GM12878 (cell line): ENCODE data around the gene TPR. TPM values are rescaled to one million over a fixed set of nuclear protein-coding genes. Genes with fewer than 3 reads are reported as not detected.

Source experiments
- ATAC-seq: fragments of 200-7000 bp; cut with Tn5 transposase; 3 replicates; pipeline ENCODE4 v1.9.1; 2020; ENCODE audit warnings: mild to moderate bottlenecking, moderate library complexity
- BruUV-seq: library from RNA; stranded (reverse); fragments of 400-500 nt; replicated peaks from 2 replicates; lab custom pipeline; 2021; lab: Mats Ljungman, UMichigan
- CTCF ChIA-PET: fragments of 300-600 bp; sonication (Branson Sonifier 250); formaldehyde crosslinking; extraction: SDS; loops from one replicate; lab custom pipeline; 2021; ENCODE audit warnings: inconsistent platforms; lab: Yijun Ruan, JAX
- POLR2A ChIA-PET: fragments of 350-600 bp; formaldehyde crosslinking; extraction: SDS; loops from one replicate; lab custom pipeline; 2021; ENCODE audit warnings: inconsistent platforms; lab: Charles Lee
- RAD21 ChIA-PET: fragments of 300-600 bp; sonication (Branson Sonifier 250); formaldehyde crosslinking; loops from one replicate; lab custom pipeline; 2023; ENCODE audit warnings: antibody characterized with exemption; ENCODE audit not compliant: unreplicated experiment; lab: Charles Lee
- SMC1A ChIA-PET: fragments of 300-600 bp; sonication (Branson Sonifier 250); formaldehyde crosslinking; loops from one replicate; lab custom pipeline; 2023; ENCODE audit not compliant: unreplicated experiment, uncharacterized antibody; lab: Charles Lee
- DNase-seq: peaks from one replicate; pipeline ENCODE4 v3.0.0-alpha.2; 2011; ENCODE audit warnings: low read depth, low spot score
- FAIRE-seq: peaks from 3 replicates; lab custom pipeline; 2011; peaks lifted over from hg19 to GRCh38; lab: Jason Lieb, UNC
- H2AFZ ChIP-seq: 2 replicates; pipeline ENCODE4 v1.6.0; 2011; ENCODE audit warnings: low read depth, low read length, control low read depth; ENCODE audit not compliant: control insufficient read depth
- H3K27ac ChIP-seq: 2 replicates; pipeline ENCODE4 v1.5.1; 2011; ENCODE audit warnings: control low read depth; ENCODE audit not compliant: control insufficient read depth, insufficient read depth
- H3K27me3 ChIP-seq, 2 experiments: replicated peaks in 1 of 2; 2 replicates each; pipeline versions ENCODE4 v1.6.0 to v1.6.1; 2011; ENCODE audit warnings: low read length in 1 of 2; ENCODE audit not compliant: control insufficient read depth in 2 of 2, insufficient read depth in 2 of 2
- H3K36me3 ChIP-seq, 2 experiments: 2 replicates each; pipeline ENCODE4 v1.5.1; 2011; ENCODE audit warnings: low read length in 1 of 2; ENCODE audit not compliant: control insufficient read depth in 2 of 2, insufficient read depth in 2 of 2
- H3K4me1 ChIP-seq: 2 replicates; pipeline ENCODE4 v1.6.1; 2011; ENCODE audit warnings: mild to moderate bottlenecking, low read length, moderate library complexity, mixed read lengths; ENCODE audit not compliant: control insufficient read depth, insufficient read depth
- H3K4me2 ChIP-seq: 2 replicates; pipeline ENCODE4 v1.6.0; 2011; ENCODE audit warnings: control low read depth; ENCODE audit not compliant: control insufficient read depth, insufficient read depth
- H3K4me3 ChIP-seq: fragments of 200-600 bp; sonication (generic); 2 replicates; pipeline ENCODE4 v1.5.1; 2016
- H3K79me2 ChIP-seq: 2 replicates; pipeline ENCODE4 v1.6.0; 2011; ENCODE audit warnings: low read length; ENCODE audit not compliant: control insufficient read depth, insufficient read depth
- H3K9ac ChIP-seq: 2 replicates; pipeline ENCODE4 v1.8.0; 2011; ENCODE audit warnings: low read length, control low read depth, mixed read lengths; ENCODE audit not compliant: control insufficient read depth, insufficient read depth
- H3K9me3 ChIP-seq: replicated peaks from 3 replicates; pipeline ENCODE4 v1.5.1; 2011; ENCODE audit warnings: mild to moderate bottlenecking, low read length; ENCODE audit not compliant: control insufficient read depth, insufficient read depth
- H4K20me1 ChIP-seq: 2 replicates; pipeline ENCODE4 v1.6.0; 2011; ENCODE audit not compliant: control insufficient read depth, insufficient read depth
- BCL11A ChIP-seq: IDR thresholded peaks from 2 replicates; pipeline ENCODE4 v1.6.1; 2011; ENCODE audit warnings: low read depth, low read length
- CHD2 ChIP-seq: IDR thresholded peaks from 2 replicates; pipeline ENCODE4 v1.6.1; 2011; ENCODE audit warnings: low read depth, low read length, improper control_type of control experiment, borderline replicate concordance
- EP300 ChIP-seq, 2 experiments: fragments of 150-350 bp in 1 of 2; IDR thresholded peaks; 2 replicates each; pipeline ENCODE4 v1.6.1; 2011 to 2012; ENCODE audit warnings: low read depth in 2 of 2, low read length in 2 of 2, borderline replicate concordance in 1 of 2, improper control_type of control experiment in 1 of 2, inconsistent platforms in 1 of 2; ENCODE audit not compliant: control insufficient read depth in 1 of 2
- PML ChIP-seq: IDR thresholded peaks from 2 replicates; pipeline ENCODE4 v1.6.1; 2012; ENCODE audit warnings: low read length, inconsistent platforms
- SIN3A ChIP-seq: IDR thresholded peaks from 2 replicates; pipeline ENCODE4 v1.6.1; 2012; ENCODE audit warnings: low read depth, low read length, improper control_type of control experiment
- SPI1 ChIP-seq: IDR thresholded peaks from 2 replicates; pipeline ENCODE4 v1.6.1; 2011; ENCODE audit warnings: low read depth, mild to moderate bottlenecking, low read length, moderate library complexity, borderline replicate concordance; ENCODE audit not compliant: insufficient read depth
- ZNF384 ChIP-seq: IDR thresholded peaks from 2 replicates; pipeline ENCODE4 v1.6.1; 2012; ENCODE audit warnings: low read depth, mild to moderate bottlenecking, low read length, improper control_type of control experiment, borderline replicate concordance
- WGBS: methylation state at CpG from one replicate; pipeline ENCODE4 v1.1.6; 2016; ENCODE audit warnings: low lambda C conversion rate; ENCODE audit not compliant: insufficient replicate concordance, insufficient coverage; ENCODE audit errors: missing lambda C conversion rate; 5-methylcytosine and 5-hydroxymethylcytosine counted together
- in situ Hi-C: fragments of 300-500 bp; cut with MboI; formaldehyde crosslinking; loops from 9 replicates; pipeline ENCODE4 v1.14.3; 2018; ENCODE audit warnings: mixed read lengths
- intact Hi-C: fragments of 100-400 bp; cut with micrococcal nuclease; formaldehyde crosslinking; loops from one replicate; pipeline ENCODE4 v1.14.2; 2022; ENCODE audit not compliant: unreplicated experiment
- polyA plus RNA-seq, 11 experiments: library from polyadenylated mRNA; depleted of rRNA in 4 of 11; unstranded in 6 of 11; stranded (reverse) in 5 of 11; fragments of >200 nt; fragmentation: Nextera tagmentation in 4 of 11; fragmentation: Illumina TruSeq in 1 of 11; extraction: Ambion mirVana in 4 of 11; extraction: Trizol in 1 of 11; gene quantifications; 1 replicate in 1 of 11; 2 replicates in 10 of 11; pipeline versions ENCODE4 v1.2.1 to v1.2.3, GENCODE V29; 2011 to 2016; ENCODE audit warnings: inconsistent platforms in 2 of 11, missing spikeins in 2 of 11, low read depth in 1 of 11
- total RNA-seq, 4 experiments: library from RNA; depleted of rRNA in 3 of 4; stranded (reverse); fragments of >200 nt in 3 of 4; fragmentation: Illumina TruSeq in 1 of 4; extraction: Trizol in 1 of 4; gene quantifications; 2 replicates each; pipeline versions ENCODE4 v1.2.1 to v1.2.3, GENCODE V29; 2013 to 2021
- TF ChIP-seq, protein P1 (sequence below), 3 experiments: IDR thresholded peaks in 2 of 3; conservative IDR thresholded peaks in 1 of 3; 2 replicates each; pipeline ENCODE4 v1.5.1; 2011; ENCODE audit warnings: low read depth in 3 of 3, low read length in 3 of 3, mild to moderate bottlenecking in 3 of 3, control low read depth in 2 of 3, moderate library complexity in 2 of 3, inconsistent platforms in 1 of 3, mixed read lengths in 1 of 3; ENCODE audit not compliant: control insufficient read depth in 2 of 3, insufficient read depth in 1 of 3; ENCODE audit errors: extremely low read depth in 1 of 3

The TPR gene
- total and polyA plus RNA-seq, 10 of the 15 experiments (the other 5 are each of a cell fraction or from before 2014, with no cell fraction given): 30.9 to 122 (median 92.2) TPM

DNA sequence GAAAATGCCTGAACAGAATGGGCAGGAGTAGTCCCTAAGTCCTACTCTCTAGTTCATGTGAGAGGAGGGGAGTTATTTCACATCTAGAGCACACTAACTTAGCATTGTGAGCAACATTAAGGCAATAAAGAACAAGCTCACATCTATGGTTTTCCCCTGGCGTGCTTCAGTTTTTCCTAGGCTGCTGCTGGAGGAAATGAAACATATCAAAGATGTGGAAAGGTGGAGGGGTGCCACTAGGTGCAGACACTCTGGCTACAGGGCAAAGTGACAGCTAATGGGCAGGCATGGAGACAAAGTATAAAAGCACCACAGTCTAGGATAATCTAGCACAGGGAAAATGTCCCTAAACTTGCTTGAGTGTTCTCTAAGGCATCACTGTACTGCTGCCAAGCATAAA, 82.2 kb downstream of the TPR start:
- in situ Hi-C loops (no loop called here), intact Hi-C loops (no loop called here)
- ChIA-PET CTCF (interaction anchor here (1.1 to 2.0 kb wide), 2 partner anchors 8 to 10 kb away, joined by 3 to 5 read pairs; no protein-coding TSS in a partner anchor), POLR2A (no interaction called here), SMC1A (interaction anchor here (1.0 to 1.5 kb wide), 3 partner anchors 9 to 47 kb away, joined by 3 to 4 read pairs (median 4); no protein-coding TSS in a partner anchor), RAD21 (interaction anchor here (1.4 kb wide), 1 partner anchor 82 kb away, joined by 4 read pairs; the partner anchor contains the start of gene TPR)
- H3K4me3 ChIP-seq: no peak overlapping the region
- no peak overlapping the region for H3K4me2 ChIP-seq
- H3K79me2 ChIP-seq: no peaks in the 10 kb centered on the region
- no peaks in the 10 kb centered on the region for H3K27me3 ChIP-seq
- 5% methylated on average over 1 of the region's 1 CpG for WGBS
- DNase-seq (no peak), ATAC-seq (no peak), FAIRE-seq (no peak)
- H3K4me1 ChIP-seq: no peaks in the 10 kb centered on the region
- H3K36me3 ChIP-seq: no peaks in the 10 kb centered on the region
- no peaks in the 10 kb centered on the region for H3K9me3 ChIP-seq
- BruUV-seq: no TSS peak
- no peak overlapping the region for H2AFZ ChIP-seq
- TF ChIP-seq, protein P1, sequence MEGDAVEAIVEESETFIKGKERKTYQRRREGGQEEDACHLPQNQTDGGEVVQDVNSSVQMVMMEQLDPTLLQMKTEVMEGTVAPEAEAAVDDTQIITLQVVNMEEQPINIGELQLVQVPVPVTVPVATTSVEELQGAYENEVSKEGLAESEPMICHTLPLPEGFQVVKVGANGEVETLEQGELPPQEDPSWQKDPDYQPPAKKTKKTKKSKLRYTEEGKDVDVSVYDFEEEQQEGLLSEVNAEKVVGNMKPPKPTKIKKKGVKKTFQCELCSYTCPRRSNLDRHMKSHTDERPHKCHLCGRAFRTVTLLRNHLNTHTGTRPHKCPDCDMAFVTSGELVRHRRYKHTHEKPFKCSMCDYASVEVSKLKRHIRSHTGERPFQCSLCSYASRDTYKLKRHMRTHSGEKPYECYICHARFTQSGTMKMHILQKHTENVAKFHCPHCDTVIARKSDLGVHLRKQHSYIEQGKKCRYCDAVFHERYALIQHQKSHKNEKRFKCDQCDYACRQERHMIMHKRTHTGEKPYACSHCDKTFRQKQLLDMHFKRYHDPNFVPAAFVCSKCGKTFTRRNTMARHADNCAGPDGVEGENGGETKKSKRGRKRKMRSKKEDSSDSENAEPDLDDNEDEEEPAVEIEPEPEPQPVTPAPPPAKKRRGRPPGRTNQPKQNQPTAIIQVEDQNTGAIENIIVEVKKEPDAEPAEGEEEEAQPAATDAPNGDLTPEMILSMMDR (IDR thresholded peaks at IDR 0.05 in 2 of 3, conservative IDR thresholded peaks at IDR 0.05 in 1 of 3; ENCODE audit: control insufficient read depth in 2 of 3, extremely low read depth in 1 of 3, insufficient read depth in 1 of 3, low read depth in 3 of 3, low read length in 3 of 3): no peak
- no peak for TF ChIP-seq SIN3A
- no peak for TF ChIP-seq PML
- TF ChIP-seq EP300 (IDR thresholded peaks at IDR 0.05; ENCODE audit: borderline replicate concordance in 1 of 2, control insufficient read depth in 1 of 2, low read depth in 2 of 2, low read length in 2 of 2): no peak
- TF ChIP-seq ZNF384: no peak
- TF ChIP-seq CHD2: no peak
- TF ChIP-seq BCL11A: no peak
- no peak for TF ChIP-seq SPI1
- no peak overlapping the region for H3K9ac ChIP-seq
- H4K20me1 ChIP-seq: no peaks in the 10 kb centered on the region
- H3K27ac ChIP-seq: no peak overlapping the region
